PC-9 (cell line): ENCODE results near the gene MYBBP1A. TPM values are rescaled to one million over a fixed set of nuclear protein-coding genes. Genes with fewer than 3 reads are reported as not detected.

Experiments
- BruUV-seq: library from RNA; stranded (reverse); fragments of 400-500 nt; replicated peaks from 2 replicates; lab custom pipeline; 2021; lab: Mats Ljungman, UMichigan
- CTCF ChIA-PET: fragments of 300-600 bp; sonication (Branson Sonifier 250); formaldehyde crosslinking; loops from one replicate; lab custom pipeline; 2022; ENCODE audit warnings: antibody characterized with exemption; lab: Charles Lee
- POLR2A ChIA-PET: fragments of 300-600 bp; sonication (Branson Sonifier 250); formaldehyde crosslinking; loops from one replicate; lab custom pipeline; 2022; ENCODE audit warnings: antibody characterized with exemption; ENCODE audit not compliant: unreplicated experiment; lab: Charles Lee
- DNase-seq, 2 experiments: peaks; one replicate each; pipeline versions ENCODE4 v3.0.0 to v3.0.0-alpha.2; 2015 to 2022; ENCODE audit warnings: mixed read lengths in 1 of 2
- H2AFZ ChIP-seq: fragments of 200-600 bp; sonication (generic); 2 replicates; pipeline ENCODE4 v1.8.1; 2017; ENCODE audit warnings: antibody characterized with exemption
- H3F3A ChIP-seq: fragments of 200-600 bp; sonication (generic); 2 replicates; pipeline ENCODE4 v1.8.1; 2017; ENCODE audit warnings: antibody characterized with exemption, mild to moderate bottlenecking, low read depth; ENCODE audit not compliant: insufficient read depth
- H3K27ac ChIP-seq: fragments of 200-600 bp; sonication (generic); 2 replicates; pipeline ENCODE4 v1.6.1; 2016; ENCODE audit warnings: mixed run types
- H3K27me3 ChIP-seq: fragments of 200-600 bp; sonication (generic); 2 replicates; pipeline ENCODE4 v1.6.1; 2016; ENCODE audit warnings: low read depth, mixed run types; ENCODE audit not compliant: insufficient read depth
- H3K36me3 ChIP-seq: fragments of 200-600 bp; sonication (generic); 2 replicates; pipeline ENCODE4 v1.6.1; 2016; ENCODE audit warnings: low read depth, mixed run types
- H3K4me1 ChIP-seq: fragments of 200-600 bp; sonication (generic); replicated peaks from 2 replicates; pipeline ENCODE4 v1.6.1; 2016; ENCODE audit warnings: mixed run types; ENCODE audit not compliant: insufficient read depth
- H3K4me2 ChIP-seq: fragments of 200-600 bp; sonication (generic); 2 replicates; pipeline ENCODE4 v1.6.1; 2017; ENCODE audit warnings: mixed run types
- H3K4me3 ChIP-seq: fragments of 200-600 bp; sonication (generic); 2 replicates; pipeline ENCODE4 v1.6.1; 2016; ENCODE audit warnings: mixed run types
- H3K79me2 ChIP-seq: fragments of 200-600 bp; sonication (generic); 2 replicates; pipeline ENCODE4 v1.6.1; 2017; ENCODE audit warnings: low read depth, mixed run types
- H3K9me2 ChIP-seq: fragments of 200-600 bp; sonication (generic); 2 replicates; pipeline ENCODE4 v1.8.1; 2017; ENCODE audit warnings: mild to moderate bottlenecking; ENCODE audit not compliant: insufficient read depth
- H3K9me3 ChIP-seq: fragments of 200-600 bp; sonication (generic); 2 replicates; pipeline ENCODE4 v1.8.1; 2016; ENCODE audit warnings: low read depth; ENCODE audit not compliant: insufficient read depth
- H4K20me1 ChIP-seq: fragments of 200-600 bp; sonication (generic); 2 replicates; pipeline ENCODE4 v1.8.1; 2017; ENCODE audit not compliant: insufficient read depth
- CTCF ChIP-seq: fragments of 200-600 bp; sonication (generic); conservative IDR thresholded peaks from 2 replicates; pipeline ENCODE4 v1.6.1; 2017; ENCODE audit warnings: mixed run types, antibody characterized with exemption, mild to moderate bottlenecking, moderate library complexity
- EZH2 ChIP-seq: fragments of 200-600 bp; sonication (generic); IDR thresholded peaks from 2 replicates; pipeline ENCODE4 v1.8.0; 2017; ENCODE audit warnings: antibody characterized with exemption, low read depth
- intact Hi-C: fragments of 100-400 bp; cut with micrococcal nuclease; formaldehyde crosslinking; loops from one replicate; pipeline ENCODE4 v1.10.0; 2022; ENCODE audit not compliant: unreplicated experiment
- total RNA-seq: library from RNA; stranded (reverse); gene quantifications from 2 replicates; pipeline ENCODE4 v1.2.3, GENCODE V29; 2021

MYBBP1A gene
- total RNA-seq, 1 experiment from 2014 or later: 89.1 TPM

DNA sequence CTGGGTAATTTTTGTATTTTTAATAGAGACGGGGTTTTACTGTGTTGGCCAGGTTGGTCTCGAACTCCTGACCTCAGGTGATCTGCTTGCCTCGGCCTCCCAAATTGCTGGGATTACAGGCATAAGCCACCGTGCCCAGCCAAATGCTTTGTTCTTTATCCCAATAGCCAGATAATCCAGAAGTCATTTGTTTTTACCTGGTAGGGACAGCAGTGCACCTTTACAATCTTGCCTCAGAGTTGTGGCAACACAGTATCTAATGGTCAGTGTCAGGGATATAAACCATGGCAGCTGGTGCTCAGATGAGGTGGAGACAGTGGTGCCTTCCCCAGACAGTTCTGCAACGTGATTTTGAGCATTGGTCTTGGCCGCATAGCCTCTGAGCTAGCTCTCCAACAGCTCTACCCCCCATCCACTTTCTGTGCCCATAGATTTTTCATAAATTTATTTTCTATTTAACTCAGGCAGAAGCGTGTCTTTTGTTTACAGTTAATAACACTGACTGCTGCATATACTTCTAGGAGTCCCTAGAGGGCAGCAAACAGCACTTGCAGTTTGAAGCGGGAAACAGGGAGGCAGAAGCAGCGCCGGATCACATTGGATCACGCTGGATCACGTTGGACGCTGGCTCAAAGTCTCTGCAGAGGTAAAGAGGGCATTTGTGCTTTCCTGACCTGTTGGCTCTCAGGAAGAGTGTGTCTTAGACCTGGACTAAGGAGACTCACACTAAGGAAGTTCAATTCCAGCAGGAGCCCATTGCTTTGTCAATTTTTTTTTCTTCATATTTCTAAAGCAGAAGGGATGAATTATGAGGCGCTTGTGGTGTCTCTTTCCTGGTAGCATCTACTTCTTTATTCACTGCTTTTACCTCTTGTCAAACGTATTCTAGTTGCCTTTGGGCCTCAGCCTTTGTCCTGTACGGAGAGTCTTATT lies 10.3 kb upstream of the MYBBP1A start:
- no TSS peak for BruUV-seq
- no peaks in the 10 kb centered on the region for H3K9me3 ChIP-seq

GRCh38 chr17:4562015-4562969 lies 7.1 kb upstream of the MYBBP1A start:
- no peak overlapping the region for H3K4me3 ChIP-seq
- POLR2A ChIA-PET: interaction anchor here (0.6 to 0.7 kb wide), 4 partner anchors 25 to 302 kb away, joined by 3 to 5 read pairs (median 4); no protein-coding TSS in a partner anchor
- no peak for TF ChIP-seq CTCF
- no peak for TF ChIP-seq EZH2
- no peak overlapping the region for H2AFZ ChIP-seq
- no peaks in the 10 kb centered on the region for H3K9me2 ChIP-seq
- no peaks in the 10 kb centered on the region for H3K36me3 ChIP-seq
- H3K4me2 ChIP-seq: peak overlapping the region; percentile 22
- H4K20me1 ChIP-seq: no peaks in the 10 kb centered on the region
- CTCF ChIA-PET: interaction anchor here (0.6 kb wide), 4 partner anchors 72 to 644 kb away, joined by 3 to 5 read pairs (median 4); no protein-coding TSS in a partner anchor
- intact Hi-C loops: loop anchor here (10.0 kb wide), 2 partner anchors 143 to 233 kb away; partner anchors contain the start of genes PELP1 and PSMB6
- no TSS peak for BruUV-seq
- peaks cover 4% of the 10 kb centered on the region; the same call in 1 of the 2 replicates for H3K4me1 ChIP-seq
- no peak for DNase-seq
- H3K27me3 ChIP-seq: no peaks in the 10 kb centered on the region
- no peak overlapping the region for H3K27ac ChIP-seq
- no peaks in the 10 kb centered on the region for H3K79me2 ChIP-seq
- H3F3A ChIP-seq: peaks cover 4% of the 10 kb centered on the region; the same call in 1 of the 2 replicates
- no peaks in the 10 kb centered on the region for H3K9me3 ChIP-seq

More for the DNA sequence above, 10.3 kb upstream of the MYBBP1A start:
- no peak overlapping the region for H3K4me3 ChIP-seq
- no peaks in the 10 kb centered on the region for H3K27me3 ChIP-seq
- H3F3A ChIP-seq: peaks cover 4% of the 10 kb centered on the region; the same call in 1 of the 2 replicates
- no peaks in the 10 kb centered on the region for H4K20me1 ChIP-seq
- ChIA-PET POLR2A (interaction anchor here (0.5 to 0.6 kb wide), 2 partner anchors 230 to 752 kb away, joined by 4 to 7 read pairs; partner anchors contain the start of gene PSMB6), CTCF (interaction anchor here (0.6 to 1.7 kb wide), 5 partner anchors 59 to 405 kb away, joined by 4 to 10 read pairs (median 7); no protein-coding TSS in a partner anchor)
- H3K4me2 ChIP-seq: peak overlapping the region; percentile 66
- peak; percentile 94 for TF ChIP-seq CTCF
- TF ChIP-seq EZH2: no peak
- peak; percentile 54 to 70 for DNase-seq
- peaks cover 4% of the 10 kb centered on the region; the same call in 1 of the 2 replicates for H3K4me1 ChIP-seq
- no peaks in the 10 kb centered on the region for H3K36me3 ChIP-seq
- H3K9me2 ChIP-seq: no peaks in the 10 kb centered on the region
- H3K27ac ChIP-seq: no peak overlapping the region
- intact Hi-C loops: loop anchor here (1.0 to 10.0 kb wide), 7 partner anchors 51 to 337 kb away; partner anchors contain the start of genes CHRNE, PELP1 and PSMB6
- peak overlapping the region; percentile 57; the same call in 1 of the 2 replicates for H2AFZ ChIP-seq
- H3K79me2 ChIP-seq: no peaks in the 10 kb centered on the region
